Naive thymus-derived CD4-positive, alpha-beta T cell (primary cell): ENCODE results near the gene SAP30BP. TPM values are rescaled to one million over a fixed set of nuclear protein-coding genes. Genes with fewer than 3 reads are reported as not detected.

Experiments used
- ATAC-seq: fragments of 150-1000 bp; cut with Tn5 transposase; 2 replicates; pipeline ENCODE4 v1.10.0; 2021; ENCODE audit warnings: mild to moderate bottlenecking, moderate library complexity
- CTCF ChIA-PET: fragments of 350-600 bp; sonication (Branson Sonifier 250); formaldehyde crosslinking; loops from one replicate; lab custom pipeline; 2021; ENCODE audit warnings: antibody characterized with exemption; lab: Charles Lee
- POLR2A ChIA-PET: fragments of 350-600 bp; sonication (Branson Sonifier 250); formaldehyde crosslinking; loops from one replicate; lab custom pipeline; 2021; ENCODE audit warnings: antibody characterized with exemption, inconsistent platforms; lab: Charles Lee
- DNase-seq, 9 donors: peaks; one replicate each; pipeline versions ENCODE4 v3.0.0 to v3.0.0-alpha.2; 2020 to 2022; ENCODE audit warnings: mixed read lengths in 1 of 9
- H3K27ac ChIP-seq: one replicate; pipeline ENCODE4 v1.7.0; 2013; ENCODE audit warnings: mild to moderate bottlenecking, low read depth, low read length, moderate library complexity
- H3K27me3 ChIP-seq, 2 donors: one replicate each; pipeline ENCODE4 v1.7.0; 2013; ENCODE audit warnings: low read length in 2 of 2, mild to moderate bottlenecking in 2 of 2, moderate library complexity in 2 of 2; ENCODE audit not compliant: control insufficient read depth in 2 of 2, insufficient read depth in 2 of 2
- H3K36me3 ChIP-seq, 3 experiments: 1 replicate in 2 of 3; 2 replicates in 1 of 3; pipeline ENCODE4 v1.7.0; 2013; ENCODE audit warnings: low read length in 3 of 3, mild to moderate bottlenecking in 3 of 3, moderate library complexity in 1 of 3; ENCODE audit not compliant: insufficient read depth in 3 of 3, control insufficient read depth in 2 of 3
- H3K4me1 ChIP-seq, 2 donors: one replicate each; pipeline ENCODE4 v1.7.0; 2013; ENCODE audit warnings: low read length in 2 of 2, mild to moderate bottlenecking in 2 of 2, moderate library complexity in 1 of 2; ENCODE audit not compliant: control insufficient read depth in 2 of 2, insufficient read depth in 2 of 2
- H3K4me3 ChIP-seq: 2 replicates; pipeline ENCODE4 v1.7.0; 2013; ENCODE audit warnings: mild to moderate bottlenecking, low read length
- H3K9me3 ChIP-seq, 3 experiments: 1 replicate in 2 of 3; 2 replicates in 1 of 3; pipeline ENCODE4 v1.7.0; 2013; ENCODE audit warnings: low read length in 3 of 3; ENCODE audit not compliant: control insufficient read depth in 2 of 3
- H3K27ac Mint-ChIP-seq, 9 donors: one replicate each; pipeline ENCODE4 v1.8.0; 2020 to 2022; ENCODE audit warnings: mixed read lengths in 9 of 9, mild to moderate bottlenecking in 8 of 9, moderate library complexity in 5 of 9, inconsistent platforms in 2 of 9
- H3K27me3 Mint-ChIP-seq, 5 donors: one replicate each; pipeline ENCODE4 v1.8.0; 2021 to 2022; ENCODE audit warnings: mixed read lengths in 5 of 5, mild to moderate bottlenecking in 1 of 5
- H3K36me3 Mint-ChIP-seq, 5 donors: one replicate each; pipeline ENCODE4 v1.8.0; 2020 to 2022; ENCODE audit warnings: mixed read lengths in 5 of 5, mild to moderate bottlenecking in 3 of 5, inconsistent platforms in 1 of 5
- H3K4me1 Mint-ChIP-seq, 7 donors: one replicate each; pipeline ENCODE4 v1.8.0; 2020 to 2022; ENCODE audit warnings: mixed read lengths in 7 of 7, mild to moderate bottlenecking in 3 of 7, inconsistent platforms in 1 of 7
- H3K4me3 Mint-ChIP-seq, 10 donors: one replicate each; pipeline ENCODE4 v1.8.0; 2020 to 2022; ENCODE audit warnings: mild to moderate bottlenecking in 10 of 10, mixed read lengths in 10 of 10, moderate library complexity in 6 of 10, inconsistent platforms in 2 of 10
- H3K9me3 Mint-ChIP-seq, 11 donors: one replicate each; pipeline ENCODE4 v1.8.0; 2020 to 2022; ENCODE audit warnings: mixed read lengths in 11 of 11, mild to moderate bottlenecking in 4 of 11, inconsistent platforms in 1 of 11, moderate library complexity in 1 of 11
- intact Hi-C, 2 donors: fragments of 100-400 bp; cut with micrococcal nuclease; formaldehyde crosslinking; loops; one replicate each; pipeline ENCODE4 v1.15.1; 2023
- polyA plus RNA-seq, 2 donors: library from polyadenylated mRNA; unstranded; fragments of 300-500 nt; fragmentation: Illumina TruSeq; gene quantifications; one replicate each; pipeline ENCODE4 v1.2.3, GENCODE V29; 2021
- total RNA-seq, 6 experiments: library from RNA in 5 of 6; stranded (reverse) in 5 of 6; gene quantifications; 1 replicate in 5 of 6; 2 replicates in 1 of 6; pipeline ENCODE4 v1.2.3 and lab custom pipeline; 2021 to 2026

SAP30BP gene
- total and polyA plus RNA-seq, 7 experiments from 2014 or later = 69.5 to 198 (median 114) TPM

DNA sequence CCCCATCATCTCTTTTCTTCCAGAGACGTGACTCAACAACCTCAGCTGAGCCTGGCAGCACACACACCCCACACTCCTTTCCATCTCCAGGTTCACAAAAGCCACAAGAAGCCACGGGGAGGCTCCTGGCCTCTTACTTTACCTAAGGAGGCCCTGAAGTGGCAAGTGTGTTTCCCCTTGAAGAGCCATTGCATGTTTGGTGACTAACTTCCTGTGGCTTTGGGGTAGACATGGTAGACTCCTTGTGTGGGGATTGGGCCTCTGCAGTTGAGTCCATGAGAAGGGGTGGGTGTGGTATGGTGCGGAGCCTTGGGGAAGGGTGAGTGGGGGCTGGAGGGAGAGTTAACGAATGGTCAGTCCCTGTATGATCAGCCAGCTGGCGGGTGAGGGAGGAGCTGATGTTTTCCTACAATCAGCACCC is 24.2 kb downstream of the SAP30BP start:
- peak in 1 of 9 donors; percentile 59 for DNase-seq
- peaks cover 33 to 56% (median 50%) of the 10 kb centered on the region in 7 donors for H3K4me1 Mint-ChIP-seq
- H3K4me3 ChIP-seq = no peak overlapping the region

DNA sequence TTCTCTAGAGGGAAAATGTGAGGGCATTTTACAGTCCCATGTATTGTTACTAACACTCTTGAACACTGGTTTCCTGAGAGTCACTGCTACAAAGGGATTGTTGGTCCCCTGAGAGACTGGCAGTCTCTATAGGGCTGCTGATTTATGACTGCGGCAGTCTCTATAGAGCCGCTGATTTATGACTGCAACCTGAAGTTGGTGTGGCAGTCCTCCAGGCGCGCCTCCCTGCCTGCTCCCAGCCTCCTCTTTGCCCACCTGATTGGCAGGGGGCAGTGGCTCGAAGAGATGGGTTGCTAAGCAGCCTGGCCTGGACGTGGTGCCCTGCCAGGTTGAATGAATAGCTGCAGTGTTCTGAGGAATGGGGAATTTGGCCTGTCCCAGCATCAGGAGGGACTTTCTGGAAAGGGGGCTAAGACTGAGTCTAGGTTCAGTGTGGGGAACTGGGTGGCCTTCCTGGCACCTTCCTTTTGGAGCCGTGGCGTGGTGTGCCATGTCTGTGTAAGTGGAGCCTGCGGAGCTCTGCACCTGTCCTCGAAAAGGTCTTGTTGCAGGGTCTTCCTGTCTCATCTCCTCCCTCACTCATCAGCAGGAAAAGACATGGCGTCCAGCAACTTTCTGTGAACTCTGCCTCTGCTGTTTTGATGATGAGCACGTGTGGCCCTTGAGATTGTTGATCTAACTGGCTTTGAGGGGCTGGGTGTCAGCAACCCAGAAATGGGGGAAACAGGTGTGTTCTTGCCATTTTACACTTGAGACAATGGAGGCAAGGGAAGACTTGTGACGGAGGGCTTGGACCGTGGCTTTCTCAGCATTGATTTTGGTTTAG is 24.9 kb downstream of the SAP30BP start:
- Mint-ChIP-seq H3K4me3 (peak overlapping the region in 3 of 10 donors; percentile 16 to 39 (median 29)), H3K27me3 (no peaks in the 10 kb centered on the region), H3K4me1 (peaks cover 32 to 52% (median 49%) of the 10 kb centered on the region in 7 donors), H3K27ac (peak overlapping the region; percentile 41 to 86 (median 72)), H3K9me3 (no peaks in the 10 kb centered on the region), H3K36me3 (peaks cover 0 to 24% (median 9%) of the 10 kb centered on the region in 5 donors)
- Histone ChIP-seq H3K36me3 (peaks cover 0 to 63% (median 5%) of the 10 kb centered on the region in 3 experiments), H3K27ac (no peak overlapping the region), H3K9me3 (no peaks in the 10 kb centered on the region), H3K4me1 (peaks cover 0 to 31% of the 10 kb centered on the region in 2 donors), H3K27me3 (no peaks in the 10 kb centered on the region), H3K4me3 (no peak overlapping the region)
- intact Hi-C loops = no loop called here
- POLR2A ChIA-PET = interaction anchor here (0.7 to 1.2 kb wide), 4 partner anchors 8 to 76 kb away, joined by 3 to 4 read pairs (median 3); partner anchors contain the start of genes RECQL5 and SAP30BP
- ATAC-seq = no peak
- no peak for DNase-seq
- CTCF ChIA-PET = interaction anchor here (0.6 to 1.0 kb wide), 2 partner anchors 38 to 59 kb away, joined by 3 read pairs; partner anchors contain the start of gene SMIM5

More for the DNA sequence above, 24.2 kb downstream of the SAP30BP start:
- Histone ChIP-seq H3K27me3 (no peaks in the 10 kb centered on the region), H3K4me1 (peaks cover 0 to 31% of the 10 kb centered on the region in 2 donors), H3K9me3 (no peaks in the 10 kb centered on the region), H3K36me3 (peaks cover 0 to 57% (median 5%) of the 10 kb centered on the region in 3 experiments), H3K27ac (no peak overlapping the region)
- H3K36me3 Mint-ChIP-seq = peaks cover 0 to 24% (median 9%) of the 10 kb centered on the region in 5 donors
- H3K4me3 Mint-ChIP-seq = peak overlapping the region in 3 of 10 donors; percentile 16 to 39 (median 29)
- peak overlapping the region; percentile 12 to 86 (median 70) for H3K27ac Mint-ChIP-seq
- CTCF ChIA-PET = interaction anchor here (0.6 kb wide), 1 partner anchor 374 kb away, joined by 4 read pairs; no protein-coding TSS in a partner anchor
- no peak for ATAC-seq
- no peaks in the 10 kb centered on the region for H3K27me3 Mint-ChIP-seq
- H3K9me3 Mint-ChIP-seq = no peaks in the 10 kb centered on the region
- intact Hi-C loops = no loop called here
- POLR2A ChIA-PET = interaction anchor here (1.0 to 1.2 kb wide), 2 partner anchors 8 to 47 kb away, joined by 3 to 4 read pairs; no protein-coding TSS in a partner anchor

DNA sequence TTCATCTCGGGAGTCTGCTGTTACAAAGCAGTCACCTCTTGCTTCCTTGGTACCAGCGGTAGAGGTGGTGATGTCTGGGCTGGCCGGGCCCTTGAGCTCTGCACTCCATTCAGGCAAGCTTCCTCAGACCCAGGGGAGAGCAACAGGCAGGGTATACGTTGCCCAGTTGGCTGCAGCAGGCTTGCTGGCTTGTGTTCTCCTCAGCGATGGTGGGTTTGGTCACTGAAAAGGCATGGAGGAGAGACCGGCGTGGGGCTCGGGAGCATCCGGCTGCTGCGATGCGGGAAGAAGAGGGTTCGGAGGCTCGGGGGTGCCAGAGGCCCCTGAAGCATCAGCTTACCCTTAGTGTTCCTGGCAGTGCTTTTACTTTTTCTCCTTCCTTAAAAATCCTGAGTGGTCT is 25.8 kb downstream of the SAP30BP start:
- Mint-ChIP-seq H3K4me3 (no peak overlapping the region), H3K9me3 (no peaks in the 10 kb centered on the region), H3K36me3 (peaks cover 0 to 24% (median 9%) of the 10 kb centered on the region in 5 donors), H3K4me1 (peaks cover 26 to 44% (median 43%) of the 10 kb centered on the region in 7 donors), H3K27me3 (no peaks in the 10 kb centered on the region), H3K27ac (no peak overlapping the region)
- DNase-seq = no peak
- ChIA-PET POLR2A (interaction anchor here (1.2 kb wide), 1 partner anchor 26 kb away, joined by 3 read pairs; the partner anchor contains the start of genes RECQL5 and SAP30BP), CTCF (interaction anchor here (0.6 to 1.0 kb wide), 3 partner anchors 37 to 313 kb away, joined by 3 to 4 read pairs (median 3); partner anchors contain the start of gene SMIM5)
- Histone ChIP-seq H3K36me3 (peaks cover 5 to 72% (median 8%) of the 10 kb centered on the region in 3 experiments), H3K27me3 (no peaks in the 10 kb centered on the region), H3K4me1 (peaks cover 0 to 28% of the 10 kb centered on the region in 2 donors), H3K27ac (no peak overlapping the region), H3K4me3 (no peak overlapping the region), H3K9me3 (no peaks in the 10 kb centered on the region)
- ATAC-seq = no peak
- intact Hi-C loops = no loop called here

- Mint-ChIP-seq H3K9me3 (no peaks in the 10 kb centered on the region), H3K4me3 (no peak overlapping the region), H3K27me3 (no peaks in the 10 kb centered on the region), H3K27ac (no peak overlapping the region), H3K36me3 (peaks cover 0 to 24% (median 9%) of the 10 kb centered on the region in 5 donors), H3K4me1 (peaks cover 24 to 36% (median 35%) of the 10 kb centered on the region in 7 donors)
- ATAC-seq (no peak), DNase-seq (no peak)
- Histone ChIP-seq H3K27me3 (no peaks in the 10 kb centered on the region), H3K9me3 (no peaks in the 10 kb centered on the region), H3K4me3 (no peak overlapping the region), H3K27ac (no peak overlapping the region), H3K36me3 (peaks cover 5 to 77% (median 8%) of the 10 kb centered on the region in 3 experiments), H3K4me1 (peaks cover 0 to 20% of the 10 kb centered on the region in 2 donors)
- POLR2A ChIA-PET = no interaction called here
- intact Hi-C loops = no loop called here
- CTCF ChIA-PET = interaction anchor here (0.5 to 1.1 kb wide), 4 partner anchors 15 to 312 kb away, joined by 3 to 4 read pairs (median 3); partner anchors contain the start of gene SMIM5
Measured at GRCh38 chr17:75693500-75694481, 26.7 kb downstream of the SAP30BP start.

- no peak overlapping the region for H3K27ac ChIP-seq
- CTCF ChIA-PET = interaction anchor here (0.5 to 1.1 kb wide), 2 partner anchors 16 to 53 kb away, joined by 3 read pairs; no protein-coding TSS in a partner anchor
- Mint-ChIP-seq H3K27me3 (no peaks in the 10 kb centered on the region), H3K4me1 (peaks cover 16 to 31% (median 27%) of the 10 kb centered on the region in 7 donors), H3K36me3 (peaks cover 0 to 27% (median 9%) of the 10 kb centered on the region in 5 donors), H3K9me3 (no peaks in the 10 kb centered on the region), H3K4me3 (no peak overlapping the region), H3K27ac (no peak overlapping the region)
- H3K36me3 ChIP-seq = peaks cover 6 to 85% (median 8%) of the 10 kb centered on the region in 3 experiments
- DNase-seq = no peak
- no peak overlapping the region for H3K4me3 ChIP-seq
- intact Hi-C loops = no loop called here
- no peaks in the 10 kb centered on the region for H3K9me3 ChIP-seq
- no peaks in the 10 kb centered on the region for H3K27me3 ChIP-seq
- no peak for ATAC-seq
- H3K4me1 ChIP-seq = peaks cover 0 to 13% of the 10 kb centered on the region in 2 donors
- POLR2A ChIA-PET = no interaction called here
Measured at GRCh38 chr17:75694536-75694935, 27.4 kb downstream of the SAP30BP start.
